ENCODE measurements around the gene STEAP2.

DNA sequence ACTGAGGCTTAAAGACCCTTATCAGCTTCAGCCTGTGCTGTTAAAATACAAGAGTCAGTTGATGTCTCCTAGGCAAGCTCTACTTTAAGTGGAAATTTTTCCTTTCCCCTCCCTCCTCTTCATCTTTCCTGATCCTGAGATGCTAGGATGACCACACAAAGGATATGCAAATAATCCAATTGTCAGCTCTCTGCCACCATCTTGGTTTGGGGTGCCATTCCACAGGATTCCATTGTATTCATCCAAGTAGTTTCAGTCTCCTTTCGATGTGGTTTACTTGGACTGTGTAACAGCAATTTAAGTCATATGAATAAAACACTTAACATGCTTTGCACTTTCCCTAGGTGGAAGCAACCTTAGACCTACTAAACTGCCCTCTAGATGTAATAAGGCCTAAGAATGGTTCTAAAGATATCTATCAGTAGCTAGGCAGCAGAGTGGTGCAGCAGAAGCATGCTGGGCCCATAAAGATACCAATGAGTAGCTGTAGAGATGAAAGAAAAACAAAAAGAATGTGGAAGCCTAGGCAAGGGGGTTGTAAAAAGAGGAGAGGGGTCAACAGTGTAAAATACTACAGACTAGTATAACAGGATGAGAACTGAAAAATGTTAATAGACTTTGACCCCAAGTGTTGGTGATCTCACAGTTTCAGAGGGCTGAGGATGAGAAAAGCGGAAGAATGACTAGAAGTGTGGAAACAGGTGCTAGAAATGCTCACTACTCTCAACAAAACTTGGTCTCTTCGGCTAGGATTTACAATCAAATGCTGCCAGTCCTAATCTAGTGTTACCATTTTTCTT is 31.0 kb downstream of the STEAP2 start:
- TF ChIP-seq YY1 (IDR thresholded peaks at IDR 0.05; ENCODE audit: insufficient read depth, insufficient read length), result no peak
- TF ChIP-seq ZNF274 (IDR thresholded peaks at IDR 0.05; ENCODE audit: low read depth, low read length), result no peak
- TF ChIP-seq SUZ12 (IDR thresholded peaks at IDR 0.05; ENCODE audit: extremely low read depth, insufficient read depth, insufficient read length), result no peak
